DOHH2 (cell line): Measurements from ENCODE around the gene STRIT1.

Source experiments
- CTCF ChIP-seq: fragments of 200-600 bp; sonication (generic); IDR thresholded peaks from one replicate; pipeline ENCODE4 v1.5.1; 2014; ENCODE audit warnings: antibody characterized with exemption, mild to moderate bottlenecking, low read depth, low read length; ENCODE audit not compliant: poor library complexity, severe bottlenecking
- EZH2phosphoT487 ChIP-seq: fragments of 200-600 bp; sonication (generic); IDR thresholded peaks from 2 replicates; pipeline ENCODE4 v1.6.1; 2017; ENCODE audit warnings: borderline replicate concordance, mild to moderate bottlenecking, antibody characterized with exemption, low read length, moderate library complexity, mixed read lengths

- no peak for TF ChIP-seq CTCF
- no peak for TF ChIP-seq EZH2phosphoT487
Measured at GRCh38 chr3:155331078-155331477, 37.6 kb upstream of the STRIT1 start.
